Osteocyte (in vitro differentiated cells): ENCODE data around the gene DPF1. TPM values are rescaled to one million over a fixed set of nuclear protein-coding genes. Genes with fewer than 3 reads are reported as not detected.

Experiments used
- DNase-seq: peaks from one replicate; pipeline ENCODE4 v3.0.0; 2021; ENCODE audit warnings: mixed read lengths; ENCODE audit not compliant: unreplicated experiment; ENCODE audit errors: extremely low spot score
- H3K27ac Mint-ChIP-seq: one replicate; pipeline ENCODE4 v1.8.0; 2021; ENCODE audit warnings: mild to moderate bottlenecking, mixed read lengths; ENCODE audit not compliant: unreplicated experiment
- H3K27me3 Mint-ChIP-seq: one replicate; pipeline ENCODE4 v1.8.0; 2021; ENCODE audit warnings: mixed read lengths; ENCODE audit not compliant: unreplicated experiment
- H3K36me3 Mint-ChIP-seq: one replicate; pipeline ENCODE4 v1.8.0; 2021; ENCODE audit warnings: mixed read lengths; ENCODE audit not compliant: unreplicated experiment
- H3K4me1 Mint-ChIP-seq: one replicate; pipeline ENCODE4 v1.8.0; 2021; ENCODE audit warnings: mixed read lengths; ENCODE audit not compliant: unreplicated experiment
- H3K4me3 Mint-ChIP-seq: one replicate; pipeline ENCODE4 v1.8.0; 2021; ENCODE audit warnings: mild to moderate bottlenecking, moderate library complexity, mixed read lengths; ENCODE audit not compliant: unreplicated experiment
- H3K9me3 Mint-ChIP-seq: one replicate; pipeline ENCODE4 v1.8.0; 2021; ENCODE audit warnings: mixed read lengths; ENCODE audit not compliant: unreplicated experiment
- CTCF ChIP-seq: fragments of 200-600 bp; sonication (generic); IDR thresholded peaks from 2 replicates; pipeline ENCODE4 v1.5.0; 2021; ENCODE audit warnings: antibody characterized with exemption, mild to moderate bottlenecking, moderate library complexity
- total RNA-seq: library from RNA; stranded (reverse); gene quantifications from 2 replicates; pipeline ENCODE4 v1.2.1, GENCODE V29; 2021

Gene DPF1
- total RNA-seq, 1 donor from 2014 or later, result 2.2 TPM

- Mint-ChIP-seq H3K27me3 (peaks cover 8% of the 10 kb centered on the region), H3K9me3 (no peaks in the 10 kb centered on the region), H3K4me3 (no peak overlapping the region), H3K4me1 (peaks cover 18% of the 10 kb centered on the region), H3K27ac (no peak overlapping the region), H3K36me3 (peaks cover 3% of the 10 kb centered on the region)
- no peak for DNase-seq
- TF ChIP-seq CTCF, result no peak
Observed at GRCh38 chr19:38207543-38207942, 16.5 kb downstream of the DPF1 start.

GRCh38 chr19:38206928-38207327 is 17.1 kb downstream of the DPF1 start:
- Mint-ChIP-seq H3K36me3 (peaks cover 4% of the 10 kb centered on the region), H3K9me3 (no peaks in the 10 kb centered on the region), H3K4me1 (peaks cover 18% of the 10 kb centered on the region), H3K27ac (no peak overlapping the region), H3K4me3 (no peak overlapping the region), H3K27me3 (peaks cover 8% of the 10 kb centered on the region)
- DNase-seq, result no peak
- no peak for TF ChIP-seq CTCF

DNA sequence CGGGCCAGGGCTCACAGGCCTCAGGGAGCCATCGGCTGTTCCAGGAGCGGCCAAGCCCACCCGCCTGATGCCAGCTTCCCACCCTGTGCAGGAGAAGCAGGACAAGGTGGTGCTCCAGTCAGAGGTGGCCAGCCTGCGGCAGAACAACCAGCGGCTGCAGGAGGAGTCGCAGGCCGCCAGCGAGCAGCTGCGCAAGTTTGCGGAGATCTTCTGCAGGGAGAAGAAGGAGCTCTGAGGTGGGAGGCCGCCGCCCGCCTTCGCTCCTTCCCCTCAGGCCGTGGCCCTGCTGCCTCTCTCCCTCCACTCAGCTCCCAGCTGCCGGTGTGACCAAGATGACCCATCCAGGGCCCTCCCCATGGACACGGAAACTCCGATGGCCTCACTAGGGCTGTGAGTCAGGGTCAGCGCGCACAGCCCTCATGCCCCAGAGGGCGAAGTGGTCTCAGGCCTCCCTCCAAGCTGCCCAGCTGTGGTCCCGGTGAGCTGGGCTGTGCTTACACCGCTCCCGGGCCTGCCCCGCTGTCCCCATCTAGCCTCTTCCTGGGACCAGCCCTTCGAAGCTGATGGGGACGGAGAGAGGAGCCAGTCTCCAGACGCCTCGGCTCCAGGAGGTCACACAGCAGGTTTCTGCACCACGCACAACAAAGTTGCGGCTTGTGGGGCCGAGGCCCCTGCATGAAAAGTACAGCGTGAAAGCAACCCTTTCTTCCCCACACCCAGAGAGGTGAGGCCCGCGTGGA is 17.8 kb downstream of the DPF1 start:
- peaks cover 18% of the 10 kb centered on the region for H3K4me1 Mint-ChIP-seq
- TF ChIP-seq CTCF, result no peak
- peaks cover 8% of the 10 kb centered on the region for H3K36me3 Mint-ChIP-seq
- no peak overlapping the region for H3K4me3 Mint-ChIP-seq
- no peak for DNase-seq
- H3K27me3 Mint-ChIP-seq, result peaks cover 8% of the 10 kb centered on the region
- H3K9me3 Mint-ChIP-seq, result no peaks in the 10 kb centered on the region
- no peak overlapping the region for H3K27ac Mint-ChIP-seq

GRCh38 chr19:38204728-38205127 is 19.3 kb downstream of the DPF1 start:
- Mint-ChIP-seq H3K4me1 (peaks cover 6% of the 10 kb centered on the region), H3K27me3 (peaks cover 3% of the 10 kb centered on the region), H3K4me3 (no peak overlapping the region), H3K27ac (no peak overlapping the region), H3K36me3 (peaks cover 8% of the 10 kb centered on the region), H3K9me3 (no peaks in the 10 kb centered on the region)
- no peak for DNase-seq
- no peak for TF ChIP-seq CTCF

- Mint-ChIP-seq H3K36me3 (peaks cover 8% of the 10 kb centered on the region), H3K27ac (no peak overlapping the region), H3K4me3 (no peak overlapping the region), H3K27me3 (no peaks in the 10 kb centered on the region), H3K4me1 (no peaks in the 10 kb centered on the region), H3K9me3 (no peaks in the 10 kb centered on the region)
- no peak for TF ChIP-seq CTCF
- no peak for DNase-seq
Observed at GRCh38 chr19:38204096-38204495, 19.9 kb downstream of the DPF1 start.
